Measurements from ENCODE around the gene HIBADH.

The HIBADH gene

DNA sequence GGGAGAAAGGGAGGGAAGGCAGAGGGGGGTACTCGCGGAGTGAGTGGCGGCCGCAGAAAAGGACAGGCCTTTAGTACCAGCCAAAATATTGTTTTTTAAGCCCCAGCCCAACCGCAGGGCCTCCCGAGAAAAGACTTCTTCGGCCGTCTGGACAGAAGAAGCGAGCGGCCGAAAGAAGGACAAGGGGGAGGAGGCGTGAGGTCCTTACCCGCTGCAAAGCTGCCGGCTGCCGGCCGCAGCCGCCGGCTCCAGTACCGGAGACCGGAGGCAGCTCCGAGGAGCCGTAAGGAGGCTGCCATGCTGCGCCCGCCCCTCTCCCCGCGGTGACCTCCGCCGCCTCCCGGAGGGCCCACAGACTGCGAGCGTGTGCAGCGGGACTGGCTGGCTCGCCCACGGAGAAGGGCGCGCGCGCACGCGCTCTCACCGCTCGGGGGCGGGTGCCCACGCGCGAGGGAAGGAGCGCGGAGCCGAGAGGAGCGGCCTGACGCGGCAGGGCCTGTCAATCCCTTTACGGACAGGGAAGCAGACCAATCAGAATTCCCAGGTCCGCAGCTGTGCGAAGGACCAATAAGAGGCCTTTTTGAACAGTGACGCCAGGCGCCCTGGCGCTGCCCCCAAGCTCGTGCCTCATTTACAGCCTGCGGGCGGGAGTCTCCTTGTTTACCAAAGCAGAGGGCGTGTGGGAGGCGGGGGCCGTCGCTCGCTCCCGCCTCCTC, at the start of gene HIBADH:
Gene HIBADH (minus strand): TSS at position 394 of the 716 bp plus-strand sequence. CDS start 95 bp downstream, at position 299.
- DNase-seq, result peak; percentile 89

DNA sequence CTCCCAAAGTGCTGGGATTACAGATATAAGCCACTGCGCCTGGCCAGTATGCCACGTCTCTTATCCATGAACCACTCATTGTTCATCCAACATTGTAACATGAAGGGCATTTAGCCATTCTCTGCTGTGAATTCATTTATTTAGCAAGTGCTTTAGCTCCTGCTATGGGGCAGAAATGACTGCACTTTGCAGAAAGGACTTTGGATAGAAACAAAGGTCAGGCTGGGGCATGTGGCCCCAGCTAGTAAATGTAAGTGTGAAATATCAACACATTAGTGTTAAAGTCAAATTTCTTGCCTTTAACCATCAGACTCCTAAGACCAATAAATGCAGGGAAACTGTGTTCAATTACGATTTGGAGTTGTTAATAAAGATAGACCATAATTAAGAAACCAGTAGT, 49.5 kb upstream of the HIBADH start:
- DNase-seq, result no peak

DNA sequence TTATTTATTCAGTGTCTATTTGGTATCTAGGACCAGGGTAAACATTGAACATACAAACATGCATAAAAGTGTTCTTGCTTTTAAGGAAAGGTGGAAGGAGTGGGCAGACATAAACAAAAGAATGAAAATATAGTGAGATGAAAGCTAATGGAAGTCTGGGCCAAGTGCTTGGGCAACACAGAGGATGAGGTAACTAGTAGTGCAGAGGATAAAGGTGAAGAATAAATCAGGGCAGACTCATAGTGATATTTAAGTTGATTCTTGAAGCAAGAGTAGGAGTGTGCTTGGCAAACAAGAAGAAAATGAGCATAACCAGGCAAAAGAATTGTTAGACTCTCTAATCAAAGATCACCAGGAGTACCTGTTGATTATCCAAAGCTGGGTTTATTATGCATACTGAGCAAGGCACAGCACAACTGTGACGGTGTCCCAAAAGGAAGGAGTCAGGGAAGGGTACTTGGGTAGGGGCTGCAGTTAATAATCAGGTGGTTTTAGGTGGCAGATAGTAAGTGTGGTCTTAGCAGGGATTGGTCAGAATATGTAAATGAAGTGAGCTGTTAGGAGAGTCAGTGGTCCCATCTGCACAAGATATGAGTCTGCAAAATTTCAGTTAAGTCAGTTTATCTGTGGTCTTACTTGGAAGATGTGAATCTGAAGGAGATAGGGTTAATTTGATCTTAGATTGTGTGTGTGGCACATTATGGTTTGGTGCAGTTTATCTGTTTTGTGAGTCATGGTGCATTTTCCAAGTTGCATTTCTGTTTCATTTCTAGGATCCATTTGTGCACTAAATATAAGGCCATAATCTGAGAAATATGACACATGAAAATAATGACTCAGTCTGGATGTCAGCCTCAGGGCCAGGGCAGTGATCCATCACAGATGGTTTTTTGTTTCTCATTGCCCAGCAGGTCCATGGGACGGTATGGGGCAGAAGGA, 46.7 kb upstream of the HIBADH start:
- DNase-seq, result no peak

DNA sequence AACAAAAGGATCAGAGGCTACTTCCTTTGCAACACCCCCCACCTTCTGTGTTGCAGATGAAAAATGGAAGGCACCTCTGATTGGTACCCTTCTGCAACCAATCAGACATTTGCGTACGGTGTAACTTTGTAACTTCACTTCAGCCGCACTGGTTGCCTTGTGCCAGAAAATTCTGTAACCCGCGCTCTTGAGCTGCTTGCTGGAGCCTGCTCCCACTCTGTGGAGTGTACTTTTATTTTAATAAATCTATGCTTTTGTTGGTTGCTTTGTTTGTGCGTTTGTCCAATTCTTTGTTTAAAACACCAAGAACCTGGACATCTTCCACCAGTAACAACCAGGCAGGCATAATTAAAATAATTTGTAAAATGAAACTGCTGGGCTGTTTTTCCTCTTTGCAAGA, 45.8 kb upstream of the HIBADH start:
- DNase-seq, result no peak

DNA sequence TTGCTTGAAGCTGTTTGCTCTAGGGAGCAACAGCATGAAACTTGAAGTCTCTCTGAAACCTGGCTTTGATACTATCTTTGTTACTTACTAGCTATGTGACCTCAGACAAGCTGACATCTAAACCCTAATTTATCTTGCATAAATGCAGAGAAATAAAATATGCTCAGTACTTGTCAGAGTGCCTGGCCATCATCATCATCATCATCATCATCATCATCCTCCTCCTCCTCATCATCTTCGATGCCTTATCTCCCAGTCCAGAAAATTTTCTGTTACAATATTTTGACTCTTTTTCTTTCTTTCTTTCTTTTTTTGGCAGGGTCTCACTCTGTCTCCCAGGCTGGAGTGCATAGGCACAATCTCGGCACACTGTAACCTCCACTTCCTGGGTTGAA, 42.5 kb upstream of the HIBADH start:
- DNase-seq, result no peak

DNA sequence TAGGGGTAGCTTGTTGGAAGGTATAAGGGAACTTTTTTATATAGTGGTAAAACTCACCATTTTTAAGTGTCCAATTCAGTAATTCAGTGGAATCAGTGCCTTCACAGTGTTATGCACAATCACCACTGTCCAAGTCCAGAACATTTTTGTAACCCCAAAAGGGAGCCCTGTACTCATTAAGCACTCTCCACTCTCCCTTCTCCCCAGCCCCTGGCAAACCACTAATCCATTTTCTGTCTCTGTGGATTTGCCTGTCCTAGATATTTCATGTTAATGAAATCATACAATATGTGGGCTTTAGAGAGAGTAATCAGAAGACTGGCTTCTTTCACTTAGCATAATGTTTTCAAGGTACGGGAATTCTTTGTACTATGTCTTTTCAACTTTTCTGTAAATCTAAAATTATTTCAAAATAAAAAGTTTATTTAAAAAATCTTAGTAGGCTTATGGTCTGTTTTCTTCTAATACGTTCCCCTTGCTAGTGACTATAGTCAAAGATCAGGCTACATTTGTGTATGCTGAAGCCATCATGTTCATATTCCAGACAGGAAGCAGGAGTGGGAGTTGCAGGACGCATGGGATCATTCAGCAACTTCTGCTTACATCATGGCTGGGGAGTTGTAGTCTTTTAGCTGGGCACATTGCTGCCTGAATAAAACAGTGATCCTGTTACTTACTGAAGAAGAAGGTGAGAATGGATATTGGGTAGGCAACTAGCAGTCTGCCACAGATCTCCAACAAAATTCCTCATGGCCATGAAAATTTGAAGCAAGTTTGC, 41.9 kb upstream of the HIBADH start:
- DNase-seq, result no peak

DNA sequence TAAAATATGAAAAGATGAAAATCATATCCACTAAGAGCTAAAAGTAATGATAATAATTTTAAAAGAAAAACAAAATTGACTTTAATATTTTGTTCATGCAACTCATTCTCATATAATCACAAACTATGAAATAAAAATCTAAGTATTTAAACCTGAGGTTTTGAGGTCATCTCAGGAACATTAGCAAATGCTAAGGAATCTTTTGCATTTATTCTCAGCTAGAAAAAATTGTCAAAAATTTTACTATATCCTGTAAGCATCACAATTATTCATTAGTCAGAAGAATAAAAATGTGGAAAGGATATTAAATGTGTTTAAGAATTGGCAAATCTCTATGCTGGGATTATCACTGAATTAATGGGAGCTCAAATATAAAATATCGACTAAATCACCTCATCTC, 40.5 kb upstream of the HIBADH start:
- DNase-seq, result no peak

DNA sequence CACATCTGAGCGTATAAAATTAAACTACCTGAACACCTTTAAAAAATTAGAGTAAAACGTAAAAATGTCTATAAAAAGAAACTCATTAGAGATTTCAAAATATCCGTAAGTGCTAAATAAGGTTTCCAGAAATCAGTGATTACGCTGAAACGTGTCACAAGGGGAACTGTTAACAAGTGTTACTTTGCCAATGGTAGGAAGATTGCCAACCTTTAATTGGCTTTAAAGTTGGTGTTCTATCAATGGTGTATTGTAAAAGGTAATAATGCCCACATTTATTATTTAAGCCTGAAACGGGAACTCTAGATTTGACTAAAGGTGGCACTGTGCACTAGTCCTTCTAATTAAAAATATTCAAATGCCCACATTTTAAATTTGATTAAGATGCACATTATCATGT, 37.8 kb upstream of the HIBADH start:
- no peak for DNase-seq

DNA sequence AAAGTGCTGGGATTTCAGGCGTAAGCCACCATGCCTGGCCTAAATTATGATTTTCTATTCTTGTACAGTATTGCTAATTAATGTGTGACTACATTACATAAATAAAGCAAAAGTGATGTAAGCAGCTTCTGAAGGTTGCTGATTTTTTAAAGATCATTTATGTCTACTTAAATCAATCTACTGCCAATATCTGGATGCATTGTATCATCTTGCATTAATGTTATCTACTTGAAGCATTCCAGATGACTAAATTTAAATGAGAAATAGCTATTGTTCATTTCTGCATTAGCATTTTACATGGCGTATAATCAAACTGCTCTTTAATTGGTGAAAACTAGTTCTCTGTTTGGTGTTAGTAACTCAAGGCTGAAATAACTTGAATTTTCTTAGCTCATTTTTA, 37.1 kb upstream of the HIBADH start:
- no peak for DNase-seq

DNA sequence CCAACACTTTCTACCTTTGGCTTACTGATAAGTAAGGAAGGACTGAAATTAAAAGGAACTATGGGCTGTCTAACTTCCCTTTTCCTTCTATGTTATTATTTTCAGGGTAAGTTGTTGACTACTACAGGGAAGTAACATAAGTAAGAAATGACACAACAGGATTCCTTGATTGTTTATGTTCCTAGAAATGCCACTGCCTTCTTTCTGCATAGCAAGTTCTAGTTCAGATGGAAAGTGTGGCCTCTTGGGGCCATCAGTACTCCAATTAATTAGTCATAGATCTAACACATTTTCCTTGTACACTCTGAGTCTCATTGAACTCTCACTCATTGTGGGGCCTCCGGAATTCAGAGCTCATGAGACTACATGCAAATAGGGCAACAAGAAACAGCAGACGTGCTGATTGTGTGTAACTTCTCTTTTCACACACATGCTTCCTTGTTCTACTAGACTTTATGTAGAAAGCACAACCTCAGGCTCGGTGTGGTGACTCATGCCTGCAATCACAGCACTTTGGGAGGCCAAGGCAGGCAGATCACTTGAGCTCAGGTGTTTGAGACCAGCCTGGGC, 35.3 kb upstream of the HIBADH start:
- DNase-seq, result no peak

DNA sequence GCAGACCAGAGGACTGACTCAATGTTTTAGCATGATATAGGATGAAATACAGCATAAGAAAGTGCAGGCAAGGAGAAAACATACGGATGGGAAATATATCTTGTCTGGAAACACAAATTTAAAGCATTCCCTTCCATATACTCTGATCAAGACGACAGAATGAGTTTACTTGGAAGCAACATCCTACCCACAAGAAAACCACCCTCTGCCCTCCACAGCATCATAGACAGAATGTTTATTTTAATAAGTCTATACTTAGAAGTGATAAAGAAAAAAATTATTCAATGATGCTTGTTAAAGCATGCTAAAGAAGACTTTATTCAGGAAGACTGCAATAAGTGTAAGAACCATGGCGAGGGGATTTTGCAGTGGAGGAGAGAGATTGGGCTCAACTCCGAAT, 32.4 kb upstream of the HIBADH start:
- no peak for DNase-seq

DNA sequence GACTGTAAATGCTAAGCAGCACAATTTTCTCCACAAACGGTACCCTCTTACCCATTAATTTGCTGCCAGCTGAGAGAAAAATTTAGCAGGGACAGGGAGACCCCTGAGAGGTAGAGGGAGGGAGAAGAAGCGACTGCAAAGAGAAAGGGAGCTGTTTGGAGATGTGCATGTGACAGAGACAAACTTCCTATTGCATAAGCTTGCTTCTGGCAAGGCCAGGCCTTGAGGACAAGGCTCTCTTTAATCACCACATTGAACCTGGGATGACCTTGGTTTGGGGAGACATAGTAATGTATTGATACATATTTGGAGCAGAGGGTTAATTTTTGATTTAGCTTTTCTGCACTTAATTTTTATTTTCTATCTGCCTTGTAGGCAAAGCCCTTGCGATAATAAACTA, 31.1 kb upstream of the HIBADH start:
- DNase-seq, result no peak

DNA sequence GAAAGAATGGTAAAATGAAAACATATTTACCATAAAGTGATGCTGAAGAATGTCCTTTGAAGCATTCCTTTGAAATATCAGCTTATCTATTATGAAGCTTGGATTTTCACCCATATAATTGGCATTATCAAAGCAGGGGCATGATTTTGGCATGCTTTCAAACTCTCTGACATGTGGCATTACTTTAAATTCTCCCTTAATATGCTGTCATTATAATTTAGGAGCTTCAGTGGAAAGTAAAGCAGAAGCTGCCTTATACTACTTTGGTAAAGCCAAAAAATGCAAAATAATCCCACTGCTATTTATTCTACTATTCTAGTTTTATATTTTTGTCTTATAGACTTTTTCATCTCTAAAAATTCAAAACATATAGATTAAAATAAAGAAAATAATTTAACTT, 28.0 kb upstream of the HIBADH start:
- no peak for DNase-seq

DNA sequence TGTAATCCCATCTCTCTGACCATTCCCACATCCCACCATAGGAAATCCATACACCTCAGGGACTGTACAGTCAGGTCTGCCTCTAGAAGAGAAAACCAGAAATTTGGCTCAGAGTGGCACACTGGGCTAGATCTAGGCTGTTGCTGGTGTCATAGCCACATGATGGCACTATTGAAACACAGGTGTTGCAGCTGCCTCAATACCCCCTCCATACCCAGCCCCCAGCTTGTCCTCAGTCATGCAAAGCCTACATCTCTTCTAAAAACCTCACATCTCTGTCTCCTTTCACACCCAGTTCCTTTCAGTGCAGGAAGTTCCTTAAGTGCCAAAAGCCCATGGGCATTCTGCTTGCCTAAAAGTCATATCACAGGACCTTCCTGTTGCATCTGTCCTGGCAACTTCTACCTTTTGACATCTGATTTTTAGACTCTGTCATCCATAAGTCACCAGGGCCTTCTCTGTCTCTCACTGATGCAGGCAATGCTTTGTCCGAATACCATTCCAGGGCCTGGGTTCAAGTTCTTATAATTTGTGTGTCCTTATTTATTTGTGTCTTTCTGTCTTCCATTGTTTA, 27.0 kb upstream of the HIBADH start:
- DNase-seq, result no peak

DNA sequence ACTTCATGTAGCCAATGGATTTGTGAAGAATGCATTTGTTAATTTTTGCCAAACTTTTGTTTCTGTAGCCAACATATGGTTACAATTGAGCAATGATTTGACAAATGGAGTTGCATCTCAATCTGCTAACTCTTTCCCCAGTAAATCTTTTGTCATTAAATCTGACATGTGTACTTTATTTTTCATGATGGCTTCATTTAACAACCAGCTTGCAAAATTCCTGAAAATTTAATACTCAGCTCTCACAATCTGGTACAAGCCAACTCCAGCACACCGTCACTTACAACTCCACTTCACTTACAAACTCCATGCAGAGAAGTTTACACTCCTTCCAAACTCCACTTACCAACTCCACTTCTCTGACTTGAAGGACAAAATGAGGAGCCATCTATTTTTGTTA, 26.5 kb upstream of the HIBADH start:
- no peak for DNase-seq

DNA sequence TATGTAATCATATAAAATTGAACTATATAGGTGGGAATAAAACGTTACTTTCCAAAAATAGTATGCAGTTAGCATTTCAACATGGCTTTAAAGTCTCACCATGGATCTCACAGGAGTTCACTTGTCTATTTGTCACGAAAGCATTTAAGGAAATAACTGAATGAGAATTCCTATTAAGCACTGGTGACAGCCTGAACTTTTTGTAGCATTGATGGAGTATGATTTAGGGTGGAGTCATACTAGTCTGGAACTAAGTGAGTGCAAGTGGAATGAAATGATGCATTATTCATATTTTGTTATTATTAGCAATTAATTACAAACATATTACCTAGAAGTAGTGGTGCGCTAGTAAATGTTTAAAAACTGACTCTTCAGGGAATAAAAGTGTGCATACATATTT, 26.0 kb upstream of the HIBADH start:
- DNase-seq, result no peak

DNA sequence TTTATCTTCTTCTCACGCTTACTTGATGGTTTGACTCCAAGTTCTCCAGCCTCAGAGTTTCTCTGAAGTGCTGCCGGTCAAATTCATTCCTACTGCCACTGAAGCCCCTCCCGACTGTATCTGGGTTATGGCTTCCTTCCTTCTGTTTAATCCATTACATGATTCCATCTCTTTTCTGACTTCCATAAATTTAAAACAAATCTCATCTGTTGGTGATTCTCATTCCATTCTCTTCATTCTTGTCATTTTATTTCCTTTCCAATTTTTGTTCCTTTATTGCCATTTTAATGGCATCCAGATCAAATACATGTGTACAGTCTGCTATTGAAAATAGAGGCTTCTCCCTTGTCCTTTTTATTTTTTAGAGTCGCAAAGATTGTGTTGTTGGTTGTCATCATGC, 25.4 kb upstream of the HIBADH start:
- no peak for DNase-seq

DNA sequence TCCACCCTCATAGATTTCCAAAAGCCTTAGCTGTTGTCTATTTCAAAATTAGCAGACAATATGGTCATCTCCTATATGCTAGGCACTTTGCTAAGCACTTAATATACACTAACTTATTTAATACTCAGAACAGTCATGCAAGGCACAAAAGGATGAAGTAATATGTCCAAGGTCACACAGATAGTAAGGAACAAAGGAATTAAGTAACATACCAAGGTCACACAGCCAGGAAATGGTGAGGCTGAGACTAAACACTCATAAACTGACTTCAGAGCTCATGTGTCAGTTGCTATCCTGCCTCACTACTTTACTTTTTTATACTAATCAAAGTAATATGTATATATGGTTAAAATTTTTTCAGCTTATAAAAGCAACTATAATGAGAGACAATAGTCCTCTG, 23.6 kb upstream of the HIBADH start:
- no peak for DNase-seq

DNA sequence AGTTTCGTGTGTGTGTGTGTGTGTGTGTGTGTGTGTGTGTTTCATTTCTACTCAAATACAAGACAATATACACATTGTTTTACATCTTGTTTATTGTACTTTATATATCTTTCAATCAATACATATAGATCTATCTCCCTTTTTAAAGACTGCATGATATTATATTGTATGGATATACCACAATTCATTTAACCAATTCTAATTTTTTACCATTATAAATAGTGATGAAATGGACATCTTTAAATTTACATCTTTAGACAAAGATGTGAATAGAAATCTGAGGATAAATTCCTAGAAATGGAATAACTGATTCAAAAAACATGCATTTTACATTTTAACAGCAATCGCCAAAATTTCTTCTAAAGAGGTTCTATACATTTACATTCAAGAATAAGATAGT, 23.2 kb upstream of the HIBADH start:
- DNase-seq, result no peak

DNA sequence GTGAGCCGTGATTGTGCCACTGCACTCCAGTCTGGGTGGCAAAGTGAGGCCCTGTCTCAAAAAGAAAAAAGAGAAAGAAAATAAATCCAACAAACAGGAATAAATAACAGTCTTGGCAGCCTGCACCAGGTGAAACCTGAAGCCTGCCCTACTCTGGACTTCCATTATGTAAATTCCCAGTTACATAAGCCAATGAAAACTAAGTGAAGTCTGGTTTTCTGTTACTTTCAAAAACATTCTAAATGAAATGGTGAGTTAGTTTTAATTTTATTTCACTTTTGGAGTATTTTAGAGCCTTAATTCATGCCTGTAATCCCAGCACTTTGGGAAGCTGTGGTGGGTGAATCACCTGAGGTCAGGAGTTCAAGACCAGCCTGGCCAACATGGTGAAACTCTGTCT, 22.5 kb upstream of the HIBADH start:
- DNase-seq, result no peak

DNA sequence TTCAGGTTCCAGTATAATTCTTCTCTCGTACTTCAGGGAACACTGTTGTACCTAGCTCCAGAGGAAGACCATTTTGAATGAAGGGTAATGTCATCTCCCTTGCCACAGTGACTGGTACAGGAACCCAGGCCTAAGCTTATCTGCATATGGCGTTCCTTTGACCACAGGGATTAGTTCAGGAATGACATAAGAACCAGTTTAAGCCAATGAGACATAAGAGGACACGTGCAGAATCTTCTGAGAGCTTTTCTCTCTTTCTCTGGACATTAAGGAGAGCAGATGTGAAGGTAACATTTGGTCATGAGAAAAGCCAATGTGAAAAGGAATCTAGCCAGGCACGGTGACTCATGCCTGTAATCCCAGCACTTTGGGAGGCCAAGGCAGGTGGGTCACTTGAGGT, 21.8 kb upstream of the HIBADH start:
- no peak for DNase-seq

DNA sequence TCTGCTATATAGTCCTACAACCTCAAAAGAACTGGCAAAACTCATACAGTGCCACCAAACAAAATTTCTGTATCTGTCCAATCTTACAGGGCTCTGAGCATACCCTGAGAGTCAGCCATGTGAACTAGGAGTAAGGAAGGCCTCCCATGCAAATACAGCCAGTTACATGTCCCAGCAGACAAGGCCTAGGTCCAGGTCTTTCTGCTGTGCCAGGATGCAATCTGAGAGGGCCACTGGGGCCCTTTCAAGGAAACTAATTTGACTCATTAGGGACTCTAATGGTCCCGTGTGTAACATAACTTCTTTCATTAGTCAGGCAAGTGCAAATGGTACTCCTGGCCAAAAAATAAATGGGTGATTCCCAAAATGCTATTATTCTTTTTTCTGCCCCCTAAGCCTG, 17.9 kb upstream of the HIBADH start:
- DNase-seq, result no peak

Measured in NK-92 treated with Interleukin-12 subunit alpha and Interleukin-12 subunit beta, amount 100 ng/mL, for 24 hours (cell line).